Lung (tissue), 12 donors: Measurements from ENCODE around the gene ARCN1. TPM values are rescaled to one million over a fixed set of nuclear protein-coding genes. Genes with fewer than 3 reads are reported as not detected.

ENCODE experiments used
- ATAC-seq: fragments of 200-7000 bp; cut with Tn5 transposase; one replicate; pipeline ENCODE4 v1.9.1; 2020; ENCODE audit warnings: moderate number of reproducible peaks; ENCODE audit not compliant: insufficient read depth, low FRiP score
- DNase-seq, 3 donors: peaks; one replicate each; pipeline ENCODE4 v3.0.0-alpha.2; 2013 to 2017
- H3K27ac ChIP-seq, 2 donors: one replicate each; pipeline ENCODE4 v1.5.1; 2013; ENCODE audit warnings: mild to moderate bottlenecking in 2 of 2, moderate library complexity in 2 of 2, control low read depth in 1 of 2, inconsistent platforms in 1 of 2, low read depth in 1 of 2, low read length in 1 of 2
- H3K27me3 ChIP-seq, 3 donors: one replicate each; pipeline ENCODE4 v1.5.1; 2013; ENCODE audit warnings: low read length in 2 of 3; ENCODE audit not compliant: control insufficient read depth in 3 of 3, insufficient read depth in 3 of 3
- H3K36me3 ChIP-seq, 4 donors: one replicate each; pipeline ENCODE4 v1.5.1; 2013; ENCODE audit warnings: low read length in 4 of 4, mild to moderate bottlenecking in 1 of 4, moderate library complexity in 1 of 4; ENCODE audit not compliant: control insufficient read depth in 4 of 4, insufficient read depth in 4 of 4
- H3K4me1 ChIP-seq, 5 donors: one replicate each; pipeline ENCODE4 v1.5.1; 2013; ENCODE audit warnings: low read length in 5 of 5, mild to moderate bottlenecking in 2 of 5, moderate library complexity in 1 of 5; ENCODE audit not compliant: control insufficient read depth in 5 of 5, insufficient read depth in 5 of 5
- H3K4me3 ChIP-seq: one replicate; pipeline ENCODE4 v1.5.1; 2013; ENCODE audit warnings: mild to moderate bottlenecking, control low read depth, moderate library complexity
- H3K9ac ChIP-seq, 2 donors: one replicate each; pipeline ENCODE4 v1.5.1; 2013; ENCODE audit warnings: low read length in 2 of 2, control low read depth in 1 of 2; ENCODE audit not compliant: insufficient read depth in 1 of 2
- H3K9me3 ChIP-seq, 4 donors: one replicate each; pipeline ENCODE4 v1.5.1; 2013; ENCODE audit warnings: low read length in 3 of 4, mild to moderate bottlenecking in 1 of 4, moderate library complexity in 1 of 4; ENCODE audit not compliant: control insufficient read depth in 4 of 4, insufficient read depth in 3 of 4
- CTCF ChIP-seq: IDR thresholded peaks from 2 replicates; pipeline ENCODE4 v1.5.1; 2012; ENCODE audit warnings: mild to moderate bottlenecking; ENCODE audit errors: control extremely low read depth, extremely low read depth
- WGBS, 2 donors: extraction: QIAGEN DNeasy Blood & Tissue Kit; methylation state at CpG; one replicate each; pipeline ENCODE4 v1.1.7; 2013; 5-methylcytosine and 5-hydroxymethylcytosine counted together
- polyA plus RNA-seq, 2 donors: library from polyadenylated mRNA; stranded (reverse); fragments of 200-250 nt; gene quantifications; one replicate each; pipeline ENCODE4 v1.2.1, GENCODE V29; 2013
- total RNA-seq, 2 donors: library from RNA; depleted of rRNA in 1 of 2; stranded (reverse); fragments of >200 nt in 1 of 2; gene quantifications; one replicate each; pipeline ENCODE4 v1.2.1, GENCODE V29; 2014 to 2021
- donor health status: control.
- donor health status: control.
- donor health status: Bipolar disorder and iron deficiency.
- donor health status: healthy.
- donor health status: DM: yes; HTN: yes; CAD: no.

ARCN1 gene
- total and polyA plus RNA-seq, 4 donors, result 72.4 to 123 (median 106) TPM

DNA sequence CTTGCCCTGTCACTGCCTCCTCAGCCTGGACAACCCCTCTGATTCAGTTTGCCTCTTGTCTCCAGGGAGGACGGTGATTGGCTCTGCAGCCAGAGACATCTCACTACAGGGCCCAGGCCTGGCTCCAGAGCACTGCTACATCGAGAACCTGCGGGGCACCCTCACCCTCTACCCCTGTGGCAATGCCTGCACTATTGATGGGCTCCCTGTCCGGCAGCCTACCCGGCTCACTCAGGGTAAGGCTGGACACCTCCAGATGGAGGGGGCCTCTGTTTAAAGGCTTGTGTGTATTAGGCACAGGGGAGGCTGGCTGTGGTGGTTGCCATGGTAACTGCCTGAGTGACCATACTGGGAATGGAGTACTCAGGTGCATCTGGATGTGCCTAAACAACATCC is 43.8 kb downstream of the ARCN1 start:
- no peak overlapping the region for H3K9ac ChIP-seq
- WGBS, 2 donors, result 82 to 89% methylated on average over 5 of the region's 5 CpGs
- H3K27ac ChIP-seq, result peak overlapping the region in 1 of 2 donors; percentile 54
- H3K27me3 ChIP-seq, result no peaks in the 10 kb centered on the region
- TF ChIP-seq CTCF, result no peak
- H3K4me1 ChIP-seq, result peaks cover 6 to 49% (median 41%) of the 10 kb centered on the region in 5 donors
- no peaks in the 10 kb centered on the region for H3K9me3 ChIP-seq
- ATAC-seq (no peak), DNase-seq (no peak)
- no peak overlapping the region for H3K4me3 ChIP-seq
- peaks cover 8 to 19% (median 14%) of the 10 kb centered on the region in 4 donors for H3K36me3 ChIP-seq

DNA sequence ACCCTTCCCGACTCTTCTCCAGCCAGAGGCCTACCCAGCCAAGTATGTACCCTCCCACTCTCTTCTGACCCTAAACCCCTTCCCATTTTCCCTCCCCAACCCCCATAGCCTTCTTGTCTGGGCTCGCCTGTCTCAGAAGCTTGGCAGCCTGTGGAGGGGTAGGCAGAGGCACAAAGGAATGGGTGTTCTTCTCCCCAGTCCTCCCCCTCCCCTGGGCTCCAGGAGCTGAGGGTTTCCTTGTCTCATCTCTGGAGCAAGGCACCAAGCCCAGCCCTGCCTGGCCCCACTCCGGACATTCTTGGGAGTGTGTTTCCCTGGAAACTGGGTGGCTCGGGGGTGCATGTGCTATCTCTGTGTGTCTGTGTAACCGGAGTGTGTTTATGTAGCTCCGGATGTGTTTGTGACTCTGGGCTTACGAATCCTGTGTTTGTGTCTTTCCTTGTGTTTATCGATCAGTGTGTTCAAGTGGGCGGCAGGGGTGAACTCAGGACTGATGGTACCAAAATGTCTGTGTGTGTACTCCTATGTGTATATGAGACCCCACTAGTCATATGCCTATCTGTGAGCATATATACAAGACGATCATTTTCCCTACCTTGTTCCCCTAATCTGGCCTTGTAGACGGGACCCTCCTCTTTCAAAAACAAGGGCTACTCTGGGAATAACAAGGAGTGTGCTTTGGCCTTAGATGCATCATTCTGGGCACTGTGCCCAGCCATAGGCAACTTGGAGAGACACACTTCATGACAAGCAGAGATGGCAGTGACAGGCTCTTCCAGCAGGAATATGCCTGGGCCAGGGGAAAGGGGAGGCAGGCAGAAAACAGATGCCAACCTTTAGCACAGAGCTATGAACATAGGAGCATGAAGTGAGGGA is 46.1 kb downstream of the ARCN1 start:
- H3K9ac ChIP-seq, result peak overlapping the region; percentile 21 to 63
- DNase-seq, result peak; percentile 82 to 90 (median 82)

GRCh38 chr11:118618991-118619375 is 46.8 kb downstream of the ARCN1 start:
- peaks cover 6 to 61% (median 45%) of the 10 kb centered on the region in 5 donors for H3K4me1 ChIP-seq

More for the DNA sequence above, 46.1 kb downstream of the ARCN1 start:
- H3K9me3 ChIP-seq, result no peaks in the 10 kb centered on the region
- peaks cover 6 to 60% (median 43%) of the 10 kb centered on the region in 5 donors for H3K4me1 ChIP-seq
- H3K27ac ChIP-seq, result peak overlapping the region; percentile 76 to 86
- no peaks in the 10 kb centered on the region for H3K27me3 ChIP-seq
- no peak for ATAC-seq
- peaks cover 8 to 19% (median 14%) of the 10 kb centered on the region in 4 donors for H3K36me3 ChIP-seq
- 47 to 68% methylated on average over 11 of the region's 11 CpGs for WGBS, 2 donors
- H3K4me3 ChIP-seq, result no peak overlapping the region
- no peak for TF ChIP-seq CTCF

More at GRCh38 chr11:118618991-118619375, 46.8 kb downstream of the ARCN1 start:
- DNase-seq (peak; percentile 62 to 74 (median 64)), ATAC-seq (no peak)
- no peak for TF ChIP-seq CTCF
- Histone ChIP-seq H3K36me3 (peaks cover 8 to 19% (median 13%) of the 10 kb centered on the region in 4 donors), H3K4me3 (no peak overlapping the region), H3K9me3 (no peaks in the 10 kb centered on the region), H3K27me3 (no peaks in the 10 kb centered on the region), H3K27ac (peak overlapping the region; percentile 76 to 86), H3K9ac (no peak overlapping the region)
- 45 to 67% methylated on average over 4 of the region's 4 CpGs for WGBS, 2 donors
